Right atrium auricular region (tissue), 2 donors: ENCODE results near the gene PGK1. TPM values are rescaled to one million over a fixed set of nuclear protein-coding genes. Genes with fewer than 3 reads are reported as not detected.
"Not testable (repeated sequence)": the region's sequence is repeated elsewhere in the genome, so short reads cannot be mapped to it uniquely, and the experiment has no call there.

Source experiments
- DNase-seq: peaks from one replicate; pipeline ENCODE4 v3.0.0-alpha.2; 2019; ENCODE audit warnings: low spot score
- H3K27ac ChIP-seq, 2 donors: fragments of 200-600 bp; sonication (generic); 1 replicate in 1 of 2; 2 replicates in 1 of 2; pipeline ENCODE4 v1.5.1; 2016 to 2019
- H3K27me3 ChIP-seq, 2 donors: fragments of 200-600 bp; sonication (generic); one replicate each; pipeline versions ENCODE4 v1.5.1 to v1.6.0; 2017 to 2019
- H3K36me3 ChIP-seq: fragments of 200-600 bp; sonication (generic); one replicate; pipeline ENCODE4 v1.5.1; 2016
- H3K4me1 ChIP-seq, 2 donors: fragments of 200-600 bp; sonication (generic); one replicate each; pipeline versions ENCODE4 v1.5.1 to v1.6.0; 2017 to 2019
- H3K4me3 ChIP-seq, 2 donors: fragments of 200-600 bp; sonication (generic); 1 replicate in 1 of 2; 2 replicates in 1 of 2; pipeline ENCODE4 v1.5.1; 2017 to 2019; ENCODE audit warnings: mild to moderate bottlenecking in 1 of 2, moderate library complexity in 1 of 2
- H3K9me3 ChIP-seq, 2 donors: fragments of 200-600 bp; sonication (generic); one replicate each; pipeline ENCODE4 v1.5.1; 2019
- total RNA-seq, 2 donors: library from RNA; depleted of rRNA; stranded (reverse); fragments of >200 nt; gene quantifications; one replicate each; pipeline ENCODE4 v1.1.0, GENCODE V29; 2016
- TF ChIP-seq, protein P1 (sequence below), 2 donors: fragments of 200-600 bp; sonication (generic); IDR thresholded peaks; one replicate each; pipeline ENCODE4 v1.5.1; 2019; ENCODE audit warnings: antibody characterized with exemption in 2 of 2

Gene PGK1
- total RNA-seq, 2 donors from 2014 or later, result 197 to 263 TPM

DNA sequence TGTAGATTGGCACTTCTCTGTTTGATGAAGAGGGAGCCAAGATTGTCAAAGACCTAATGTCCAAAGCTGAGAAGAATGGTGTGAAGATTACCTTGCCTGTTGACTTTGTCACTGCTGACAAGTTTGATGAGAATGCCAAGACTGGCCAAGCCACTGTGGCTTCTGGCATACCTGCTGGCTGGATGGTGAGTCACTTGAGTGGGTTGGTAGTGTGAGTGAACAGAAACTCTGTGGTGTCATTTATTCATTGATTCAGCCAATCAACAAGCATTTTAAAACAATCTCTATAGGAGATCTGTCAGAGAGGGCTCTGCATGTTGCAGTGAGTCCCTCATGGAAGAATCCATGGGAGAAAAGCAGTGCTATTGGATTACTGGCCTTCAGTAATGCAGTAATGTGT, 19.1 kb downstream of the PGK1 start:
- H3K9me3 ChIP-seq, result no peaks in the 10 kb centered on the region
- TF ChIP-seq, protein P1, sequence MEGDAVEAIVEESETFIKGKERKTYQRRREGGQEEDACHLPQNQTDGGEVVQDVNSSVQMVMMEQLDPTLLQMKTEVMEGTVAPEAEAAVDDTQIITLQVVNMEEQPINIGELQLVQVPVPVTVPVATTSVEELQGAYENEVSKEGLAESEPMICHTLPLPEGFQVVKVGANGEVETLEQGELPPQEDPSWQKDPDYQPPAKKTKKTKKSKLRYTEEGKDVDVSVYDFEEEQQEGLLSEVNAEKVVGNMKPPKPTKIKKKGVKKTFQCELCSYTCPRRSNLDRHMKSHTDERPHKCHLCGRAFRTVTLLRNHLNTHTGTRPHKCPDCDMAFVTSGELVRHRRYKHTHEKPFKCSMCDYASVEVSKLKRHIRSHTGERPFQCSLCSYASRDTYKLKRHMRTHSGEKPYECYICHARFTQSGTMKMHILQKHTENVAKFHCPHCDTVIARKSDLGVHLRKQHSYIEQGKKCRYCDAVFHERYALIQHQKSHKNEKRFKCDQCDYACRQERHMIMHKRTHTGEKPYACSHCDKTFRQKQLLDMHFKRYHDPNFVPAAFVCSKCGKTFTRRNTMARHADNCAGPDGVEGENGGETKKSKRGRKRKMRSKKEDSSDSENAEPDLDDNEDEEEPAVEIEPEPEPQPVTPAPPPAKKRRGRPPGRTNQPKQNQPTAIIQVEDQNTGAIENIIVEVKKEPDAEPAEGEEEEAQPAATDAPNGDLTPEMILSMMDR (IDR thresholded peaks at IDR 0.05), result no peak
- H3K36me3 ChIP-seq, result peaks cover 65% of the 10 kb centered on the region
- H3K4me1 ChIP-seq, result no peaks in the 10 kb centered on the region
- H3K4me3 ChIP-seq, result no peak overlapping the region
- no peak for DNase-seq
- no peak overlapping the region for H3K27ac ChIP-seq
- H3K27me3 ChIP-seq, result no peaks in the 10 kb centered on the region

DNA sequence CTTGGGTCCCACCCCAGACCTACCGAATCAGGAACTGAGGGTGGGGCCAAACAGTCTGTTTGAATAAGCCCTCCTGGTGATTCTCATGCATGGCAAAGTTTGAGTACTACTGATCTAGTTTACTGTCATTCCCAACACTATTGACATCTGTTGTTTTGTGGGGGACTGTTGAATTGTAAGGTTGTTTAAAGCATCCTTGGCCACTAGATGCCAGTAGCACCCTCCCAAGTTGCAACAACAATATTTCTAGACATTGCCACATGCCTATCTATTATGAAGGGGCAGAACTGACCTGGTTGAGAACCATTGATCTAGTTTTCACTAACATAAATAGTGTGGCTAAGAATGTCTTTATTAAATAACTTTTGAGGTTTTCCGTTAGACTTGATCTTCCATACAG, 20.3 kb downstream of the PGK1 start:
- Histone ChIP-seq H3K36me3 (peaks cover 54% of the 10 kb centered on the region), H3K27me3 (no peaks in the 10 kb centered on the region), H3K9me3 (no peaks in the 10 kb centered on the region), H3K4me3 (no peak overlapping the region), H3K4me1 (no peaks in the 10 kb centered on the region), H3K27ac (no peak overlapping the region)
- TF ChIP-seq, protein P1 (IDR thresholded peaks at IDR 0.05), result no peak
- DNase-seq, result no peak

DNA sequence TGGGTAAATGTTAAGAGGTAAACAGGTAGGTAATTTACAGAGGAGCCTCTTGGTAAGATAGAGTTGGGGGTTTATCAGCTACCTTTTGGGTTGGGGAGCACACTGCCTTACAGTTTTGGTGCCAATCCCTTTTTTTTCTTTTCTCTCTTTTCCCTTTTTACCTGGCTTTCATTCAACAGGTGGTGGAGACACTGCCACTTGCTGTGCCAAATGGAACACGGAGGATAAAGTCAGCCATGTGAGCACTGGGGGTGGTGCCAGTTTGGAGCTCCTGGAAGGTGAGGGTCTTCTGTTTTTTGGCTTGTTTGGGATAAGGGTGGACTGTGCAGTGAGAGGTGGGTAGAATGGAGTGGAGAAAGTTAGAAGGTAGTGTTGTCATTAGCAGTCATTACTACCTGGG, 21.1 kb downstream of the PGK1 start:
- DNase-seq, result no peak
- Histone ChIP-seq H3K36me3 (peaks cover 51% of the 10 kb centered on the region), H3K4me1 (no peaks in the 10 kb centered on the region), H3K9me3 (no peaks in the 10 kb centered on the region), H3K27ac (no peak overlapping the region), H3K27me3 (no peaks in the 10 kb centered on the region), H3K4me3 (no peak overlapping the region)
- TF ChIP-seq, protein P1 (IDR thresholded peaks at IDR 0.05), result no peak

DNA sequence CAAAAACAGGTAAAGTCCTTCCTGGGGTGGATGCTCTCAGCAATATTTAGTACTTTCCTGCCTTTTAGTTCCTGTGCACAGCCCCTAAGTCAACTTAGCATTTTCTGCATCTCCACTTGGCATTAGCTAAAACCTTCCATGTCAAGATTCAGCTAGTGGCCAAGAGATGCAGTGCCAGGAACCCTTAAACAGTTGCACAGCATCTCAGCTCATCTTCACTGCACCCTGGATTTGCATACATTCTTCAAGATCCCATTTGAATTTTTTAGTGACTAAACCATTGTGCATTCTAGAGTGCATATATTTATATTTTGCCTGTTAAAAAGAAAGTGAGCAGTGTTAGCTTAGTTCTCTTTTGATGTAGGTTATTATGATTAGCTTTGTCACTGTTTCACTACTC, 21.7 kb downstream of the PGK1 start:
- H3K4me1 ChIP-seq, H3K9me3 ChIP-seq, DNase-seq, H3K4me3 ChIP-seq, H3K27ac ChIP-seq, H3K27me3 ChIP-seq: not testable (repeated sequence)
- H3K36me3 ChIP-seq, result peaks cover 45% of the 10 kb centered on the region

DNA sequence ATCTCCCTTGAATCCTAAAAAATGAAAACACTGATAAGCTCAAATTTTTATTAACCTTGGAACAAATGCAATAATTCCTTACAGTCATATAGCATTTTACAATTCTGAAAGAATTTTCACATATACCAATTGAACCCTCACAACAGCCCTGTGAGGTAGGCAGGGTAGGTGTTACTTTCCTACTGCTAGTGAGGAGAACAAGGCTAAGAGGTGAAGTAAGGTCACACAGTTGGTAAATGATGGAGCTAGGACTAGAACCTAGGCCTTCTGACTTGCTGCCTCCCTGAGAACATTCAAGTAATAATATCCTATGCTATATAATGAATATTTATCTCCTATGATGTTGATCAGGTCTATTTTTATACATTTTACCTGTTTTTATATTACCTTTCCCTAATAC, 25.7 kb downstream of the PGK1 start:
- H3K9me3 ChIP-seq, result no peaks in the 10 kb centered on the region
- H3K4me1 ChIP-seq, result no peaks in the 10 kb centered on the region
- H3K4me3 ChIP-seq, result no peak overlapping the region
- no peak overlapping the region for H3K27ac ChIP-seq
- TF ChIP-seq, protein P1 (IDR thresholded peaks at IDR 0.05), result no peak
- no peaks in the 10 kb centered on the region for H3K27me3 ChIP-seq
- no peak for DNase-seq
- H3K36me3 ChIP-seq, result peaks cover 23% of the 10 kb centered on the region

DNA sequence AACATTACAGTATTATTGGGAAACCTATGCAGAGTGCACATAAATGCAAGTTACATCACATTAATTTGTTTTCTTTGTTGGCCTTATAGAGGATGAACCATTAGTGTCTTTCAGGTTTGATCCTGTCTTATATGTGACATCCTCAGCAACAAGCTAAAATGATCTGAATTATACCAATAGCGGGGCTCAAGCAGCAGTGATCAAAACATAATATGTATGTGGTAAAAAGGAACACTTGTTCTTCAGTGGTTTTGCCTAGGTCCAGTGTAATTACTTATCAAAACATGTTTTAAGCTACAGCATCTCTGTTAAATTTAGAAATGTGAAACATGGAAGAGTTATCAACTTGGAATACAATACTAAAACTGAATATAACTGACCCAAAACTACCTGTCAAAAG, 26.3 kb downstream of the PGK1 start:
- no peak for DNase-seq
- no peak overlapping the region for H3K27ac ChIP-seq
- peaks cover 16% of the 10 kb centered on the region for H3K36me3 ChIP-seq
- H3K27me3 ChIP-seq, result no peaks in the 10 kb centered on the region
- TF ChIP-seq, protein P1 (IDR thresholded peaks at IDR 0.05), result no peak
- H3K9me3 ChIP-seq, result no peaks in the 10 kb centered on the region
- H3K4me1 ChIP-seq, result no peaks in the 10 kb centered on the region
- H3K4me3 ChIP-seq, result no peak overlapping the region
